ENCODE data around the gene GARIN6.

- TF ChIP-seq POLR2AphosphoS5 (IDR thresholded peaks at IDR 0.05; ENCODE audit: low read depth) (no peak), CTCF (IDR thresholded peaks at IDR 0.05; ENCODE audit: insufficient read depth, low read length) (no peak), REST (IDR thresholded peaks at IDR 0.05; ENCODE audit: insufficient replicate concordance, low read depth) (no peak), GABPA (IDR thresholded peaks at IDR 0.05; ENCODE audit: low read depth) (no peak), SPI1 (IDR thresholded peaks at IDR 0.05; ENCODE audit: borderline replicate concordance, low read depth) (peak; percentile 45)
Measured at GRCh38 chr12:99695050-99695449, 47.5 kb downstream of the GARIN6 start.

Measured in HL-60 (cell line).